ENCODE measurements around the gene TNS3. TPM values are rescaled to one million over a fixed set of nuclear protein-coding genes. Genes with fewer than 3 reads are reported as not detected.
A peak's percentile ranks its signal among the peaks of the same experiment; 100 is the strongest.

The TNS3 gene
- polyA plus RNA-seq, 1 of the 3 experiments (the other 2 are of a cell fraction): 72.3 TPM

GRCh38 chr7:47576031-47576865 is 5.7 kb downstream of the TNS3 start:
- Histone ChIP-seq H3K9ac (no peak overlapping the region), H3K4me3 (ENCODE audit: low read depth in 2 of 2, low read length in 1 of 2) (no peak overlapping the region), H3K9me3 (no peaks in the 10 kb centered on the region), H3K27me3 (ENCODE audit: insufficient read depth) (no peaks in the 10 kb centered on the region), H3K27ac (ENCODE audit: low read depth in 2 of 2, low read length in 1 of 2) (peak overlapping the region; percentile 4 to 47; a peak in 3 of 4 replicates), H3K4me2 (no peak overlapping the region; the same call in 1 of the 2 replicates), H4K20me1 (ENCODE audit: insufficient read depth) (no peaks in the 10 kb centered on the region), H3F3A (replicated peaks; ENCODE audit: insufficient read depth) (peaks cover 30% of the 10 kb centered on the region), H3K4me1 (ENCODE audit: control insufficient read depth in 1 of 2, insufficient read depth in 2 of 2, low read depth in 1 of 2, low read length in 1 of 2) (peaks cover 21 to 55% of the 10 kb centered on the region in 2 experiments; a peak in 3 of 4 replicates), H3K9me2 (no peaks in the 10 kb centered on the region), H2AFZ (ENCODE audit: low read depth) (no peak overlapping the region), H3K79me2 (ENCODE audit: insufficient read depth) (peaks cover 85% of the 10 kb centered on the region), H3K36me3 (replicated peaks in 1 of 2; ENCODE audit: control insufficient read depth in 1 of 2, insufficient read depth in 2 of 2, low read length in 1 of 2) (peaks cover 15 to 22% of the 10 kb centered on the region in 2 experiments)
- TF ChIP-seq FOXJ3 (CRISPR knock-in tag; IDR thresholded peaks at IDR 0.05): peak; percentile 98
- TF ChIP-seq GATA2 (CRISPR knock-in tag; IDR thresholded peaks at IDR 0.05): peak; percentile 86
- TF ChIP-seq TCF12 (IDR thresholded peaks at IDR 0.05): peak; percentile 61
- TF ChIP-seq USF1 (IDR thresholded peaks at IDR 0.05; ENCODE audit: borderline replicate concordance, low read depth): no peak
- TF ChIP-seq RCOR1 (IDR thresholded peaks at IDR 0.05; ENCODE audit: low read length): peak; percentile 100
- TF ChIP-seq SMC3 (IDR thresholded peaks at IDR 0.05; ENCODE audit: low read depth, low read length): no peak
- peak; percentile 88 for TF ChIP-seq CHD2 (IDR thresholded peaks at IDR 0.05; ENCODE audit: low read length, partially characterized antibody)
- TF ChIP-seq EP300 (IDR thresholded peaks at IDR 0.05; ENCODE audit: borderline replicate concordance in 1 of 2, low read depth in 1 of 2, low read length in 1 of 2): peak in 1 of 2 experiments; percentile 96; a peak in 2 of 4 replicates
- peak; percentile 47 for TF ChIP-seq RAD21 (IDR thresholded peaks at IDR 0.05; ENCODE audit: low read length)
- no peak for TF ChIP-seq TEAD4 (IDR thresholded peaks at IDR 0.05; ENCODE audit: borderline replicate concordance, insufficient read depth)
- 0 out of 2 replicates have a peak, but pooled peaks have one; percentile 47 for TF ChIP-seq ELF1 (IDR thresholded peaks at IDR 0.05)
- TF ChIP-seq, protein P1, sequence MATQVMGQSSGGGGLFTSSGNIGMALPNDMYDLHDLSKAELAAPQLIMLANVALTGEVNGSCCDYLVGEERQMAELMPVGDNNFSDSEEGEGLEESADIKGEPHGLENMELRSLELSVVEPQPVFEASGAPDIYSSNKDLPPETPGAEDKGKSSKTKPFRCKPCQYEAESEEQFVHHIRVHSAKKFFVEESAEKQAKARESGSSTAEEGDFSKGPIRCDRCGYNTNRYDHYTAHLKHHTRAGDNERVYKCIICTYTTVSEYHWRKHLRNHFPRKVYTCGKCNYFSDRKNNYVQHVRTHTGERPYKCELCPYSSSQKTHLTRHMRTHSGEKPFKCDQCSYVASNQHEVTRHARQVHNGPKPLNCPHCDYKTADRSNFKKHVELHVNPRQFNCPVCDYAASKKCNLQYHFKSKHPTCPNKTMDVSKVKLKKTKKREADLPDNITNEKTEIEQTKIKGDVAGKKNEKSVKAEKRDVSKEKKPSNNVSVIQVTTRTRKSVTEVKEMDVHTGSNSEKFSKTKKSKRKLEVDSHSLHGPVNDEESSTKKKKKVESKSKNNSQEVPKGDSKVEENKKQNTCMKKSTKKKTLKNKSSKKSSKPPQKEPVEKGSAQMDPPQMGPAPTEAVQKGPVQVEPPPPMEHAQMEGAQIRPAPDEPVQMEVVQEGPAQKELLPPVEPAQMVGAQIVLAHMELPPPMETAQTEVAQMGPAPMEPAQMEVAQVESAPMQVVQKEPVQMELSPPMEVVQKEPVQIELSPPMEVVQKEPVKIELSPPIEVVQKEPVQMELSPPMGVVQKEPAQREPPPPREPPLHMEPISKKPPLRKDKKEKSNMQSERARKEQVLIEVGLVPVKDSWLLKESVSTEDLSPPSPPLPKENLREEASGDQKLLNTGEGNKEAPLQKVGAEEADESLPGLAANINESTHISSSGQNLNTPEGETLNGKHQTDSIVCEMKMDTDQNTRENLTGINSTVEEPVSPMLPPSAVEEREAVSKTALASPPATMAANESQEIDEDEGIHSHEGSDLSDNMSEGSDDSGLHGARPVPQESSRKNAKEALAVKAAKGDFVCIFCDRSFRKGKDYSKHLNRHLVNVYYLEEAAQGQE (IDR thresholded peaks at IDR 0.05; ENCODE audit: low read depth, low read length): peak; percentile 65; the same call in 1 of the 2 replicates
- WGBS (ENCODE audit: low lambda C conversion rate): 84% methylated on average over 7 of the region's 13 CpGs
- ChIA-PET POLR2A (interaction anchor here (0.7 kb wide), 1 partner anchor 189 kb away, joined by 3 read pairs; no protein-coding TSS in a partner anchor), CTCF (interaction anchor here (0.7 to 3.0 kb wide), 5 partner anchors 19 to 311 kb away, joined by 3 to 12 read pairs (median 5); no protein-coding TSS in a partner anchor)
- peak; percentile 90 for DNase-seq

Data from SK-N-SH (cell line).